ENCODE measurements around the gene SPRING1. TPM values are rescaled to one million over a fixed set of nuclear protein-coding genes. Genes with fewer than 3 reads are reported as not detected.

SPRING1 gene
- total RNA-seq, 1 donor from 2014 or later = 71.9 TPM

DNA sequence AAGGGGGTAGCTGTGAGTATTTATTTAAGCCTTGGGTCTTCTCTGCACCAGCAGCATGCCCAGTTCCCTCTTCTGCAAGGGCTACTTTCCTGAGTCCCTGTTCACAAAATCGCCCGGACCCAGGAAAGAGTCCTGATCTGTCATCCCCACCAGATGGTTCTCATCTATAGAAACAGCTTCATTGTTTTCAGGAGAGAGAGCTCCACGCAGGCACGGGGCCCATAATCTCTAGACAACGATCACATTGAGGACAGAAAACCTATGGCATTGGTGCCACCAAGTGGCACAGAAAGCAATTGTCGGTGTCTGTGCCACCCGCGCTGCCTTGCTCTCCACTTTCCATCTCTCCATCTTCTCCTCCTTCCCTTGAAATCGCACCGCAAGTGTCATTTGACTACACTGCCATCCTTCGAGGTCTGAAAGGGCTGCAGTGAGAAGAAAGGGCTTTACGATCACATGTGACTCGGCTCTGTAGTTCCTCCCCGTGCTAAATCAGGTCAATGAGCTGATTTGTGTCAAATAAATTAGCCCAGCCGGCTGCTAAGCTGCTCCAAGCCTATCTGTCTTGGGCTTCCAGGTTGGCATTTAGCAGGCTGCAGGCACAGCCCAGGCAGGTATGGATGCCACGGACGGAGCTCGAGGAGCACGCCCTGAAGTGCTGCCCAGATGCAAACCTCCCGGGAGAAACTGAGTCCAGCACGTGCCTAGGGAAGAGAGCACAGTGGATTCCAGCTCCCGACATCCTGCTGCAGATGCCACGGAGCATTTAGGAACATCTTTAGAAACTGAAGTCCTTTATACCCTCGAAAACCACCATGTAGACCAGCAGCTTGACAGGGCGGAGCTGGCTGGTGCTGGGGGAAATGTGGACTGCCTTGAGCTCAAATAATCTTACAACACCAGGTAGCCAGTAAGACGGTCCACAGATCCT lies 28.8 kb downstream of the SPRING1 start:
- peak; percentile 20 for DNase-seq (ENCODE audit: low read depth)

GRCh38 chr12:116707751-116708150 lies 30.1 kb downstream of the SPRING1 start:
- DNase-seq (ENCODE audit: low read depth) = no peak

GRCh38 chr12:116703214-116703795 lies 34.6 kb downstream of the SPRING1 start:
- DNase-seq (ENCODE audit: low read depth) = peak; percentile 45

DNA sequence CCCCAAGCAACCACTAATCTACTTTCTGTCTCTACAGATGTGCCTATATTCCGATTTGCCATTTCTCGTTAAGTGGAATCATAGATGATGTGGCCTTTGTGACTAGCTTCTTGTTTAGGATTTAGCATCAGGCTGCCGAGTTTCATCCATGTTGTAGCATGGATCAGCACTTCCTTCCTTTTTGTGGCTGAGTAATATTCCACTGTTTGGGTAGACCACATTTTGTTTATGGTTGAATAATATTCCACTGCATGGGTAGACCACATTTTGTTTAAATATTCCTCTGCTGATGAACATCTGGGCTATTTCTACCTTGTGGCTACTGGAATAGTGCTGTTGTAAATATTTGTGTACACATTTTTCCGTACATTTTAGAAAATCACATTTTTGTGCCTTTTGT lies 36.4 kb downstream of the SPRING1 start:
- DNase-seq (ENCODE audit: low read depth) = no peak

GRCh38 chr12:116700066-116700465 lies 37.8 kb downstream of the SPRING1 start:
- no peak for DNase-seq (ENCODE audit: low read depth)

- no peak for DNase-seq (ENCODE audit: low read depth)
These were observed 39.3 kb downstream of the SPRING1 start for GRCh38 chr12:116698554-116699075.

DNA sequence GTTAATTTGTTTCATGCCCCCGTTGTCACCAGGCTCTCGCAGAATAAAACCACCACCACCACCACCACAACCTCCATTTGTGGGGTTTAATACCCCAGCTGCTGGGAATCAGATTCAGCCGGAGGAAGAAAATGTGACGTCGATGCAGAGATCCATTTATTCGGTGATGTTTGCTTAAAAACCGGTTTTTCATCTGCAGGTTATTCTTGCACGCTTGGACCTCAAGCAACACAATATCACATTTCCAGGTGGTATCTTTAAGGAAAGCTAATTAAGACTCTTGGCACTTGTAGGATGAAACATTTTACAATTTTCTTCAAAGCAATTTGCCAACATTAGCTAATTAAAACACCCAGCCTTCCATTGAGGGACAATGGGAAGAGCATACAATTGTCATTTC lies 39.8 kb downstream of the SPRING1 start:
- no peak for DNase-seq (ENCODE audit: low read depth)

DNA sequence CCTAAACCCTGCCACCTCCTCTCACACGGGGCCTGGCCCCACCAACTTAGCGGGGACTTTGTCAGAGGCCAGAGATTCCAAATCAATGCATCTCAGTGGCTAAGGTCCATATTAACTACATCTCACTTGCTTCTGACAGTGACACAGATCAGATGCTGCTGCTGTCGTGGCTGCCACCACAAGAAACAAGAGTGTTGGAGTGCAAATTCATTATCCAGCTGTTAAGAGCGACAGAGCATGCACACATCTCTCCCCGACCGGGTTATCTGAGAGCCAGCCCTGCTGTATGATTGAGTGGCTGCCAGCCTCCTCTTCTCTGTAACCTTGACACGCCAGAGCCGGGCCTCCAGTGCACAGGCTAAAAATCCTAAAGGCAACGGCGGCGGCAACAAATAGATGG lies 40.2 kb downstream of the SPRING1 start:
- no peak for DNase-seq (ENCODE audit: low read depth)

DNA sequence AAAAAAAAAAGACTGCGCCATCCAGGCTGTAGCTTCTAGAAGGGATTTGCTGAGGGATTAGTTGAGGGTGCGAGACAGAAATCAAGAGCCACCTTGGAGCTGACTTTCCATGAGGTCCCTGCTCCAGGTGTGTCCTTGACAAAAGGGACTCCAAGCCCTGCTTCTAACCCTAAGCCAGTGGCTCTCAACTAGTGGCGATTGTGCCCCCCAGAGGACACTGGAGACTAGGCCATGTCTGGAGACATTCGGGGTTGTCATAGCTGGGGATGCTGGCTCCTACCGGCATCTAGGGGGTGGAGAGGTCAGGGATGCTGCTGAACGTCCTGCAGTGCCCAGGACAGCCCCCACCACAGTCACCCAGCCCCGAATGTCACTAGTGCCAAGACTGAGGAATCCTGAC lies 40.6 kb downstream of the SPRING1 start:
- DNase-seq (ENCODE audit: low read depth) = no peak

GRCh38 chr12:116695464-116695725 lies 42.5 kb downstream of the SPRING1 start:
- no peak for DNase-seq (ENCODE audit: low read depth)

- DNase-seq (ENCODE audit: low read depth) = no peak
These were observed 43.0 kb downstream of the SPRING1 start for GRCh38 chr12:116694653-116695463.

GRCh38 chr12:116693286-116694227 lies 44.3 kb downstream of the SPRING1 start:
- no peak for DNase-seq (ENCODE audit: low read depth)

GRCh38 chr12:116692605-116693004 lies 45.3 kb downstream of the SPRING1 start:
- DNase-seq (ENCODE audit: low read depth) = no peak

GRCh38 chr12:116691636-116692035 lies 46.2 kb downstream of the SPRING1 start:
- DNase-seq (ENCODE audit: low read depth) = no peak

DNA sequence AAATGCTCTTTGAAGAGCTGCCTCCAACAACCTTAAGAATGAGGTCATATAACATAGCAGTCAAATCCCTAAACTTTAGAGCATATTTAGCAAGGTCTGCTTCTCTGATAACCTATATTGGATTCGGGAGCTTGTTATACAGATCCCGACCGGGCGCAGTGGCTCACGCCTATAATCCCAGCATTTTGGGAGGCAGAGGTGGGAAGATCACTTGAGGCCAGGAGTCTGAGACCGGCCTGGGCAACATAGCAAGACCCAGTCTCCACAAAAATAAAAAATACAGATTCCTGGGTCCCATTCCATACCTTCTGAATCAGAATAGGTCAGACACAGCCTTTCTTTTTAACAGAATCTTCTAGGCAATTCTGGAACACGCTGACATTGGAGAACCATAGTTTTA lies 46.7 kb downstream of the SPRING1 start:
- no peak for DNase-seq (ENCODE audit: low read depth)

- peak; percentile 29 for DNase-seq (ENCODE audit: low read depth)
These were observed 47.7 kb downstream of the SPRING1 start for GRCh38 chr12:116689979-116690744.

DNA sequence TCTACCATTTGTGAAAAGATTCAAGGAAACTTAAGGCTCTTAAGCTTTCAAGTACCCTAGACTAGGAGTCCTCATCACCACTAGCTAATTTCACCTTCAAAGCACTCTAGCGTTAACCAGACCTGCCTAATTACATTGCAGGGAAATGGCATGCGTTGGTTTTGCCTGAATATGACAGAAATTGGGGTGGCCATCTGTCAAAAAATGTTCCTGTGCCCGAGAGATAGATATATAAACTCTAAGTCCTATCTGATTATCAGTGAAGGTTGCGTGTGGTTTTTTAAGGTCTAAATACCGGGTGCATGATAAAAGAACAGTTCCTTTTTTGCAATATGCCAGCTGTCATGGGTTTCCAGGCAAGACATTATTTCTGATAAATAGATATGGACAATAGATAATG lies 48.3 kb downstream of the SPRING1 start:
- no peak for DNase-seq (ENCODE audit: low read depth)

All from renal cortical epithelial cell (primary cell).